Measurements from ENCODE around the gene OR6C65.

Gene OR6C65

DNA sequence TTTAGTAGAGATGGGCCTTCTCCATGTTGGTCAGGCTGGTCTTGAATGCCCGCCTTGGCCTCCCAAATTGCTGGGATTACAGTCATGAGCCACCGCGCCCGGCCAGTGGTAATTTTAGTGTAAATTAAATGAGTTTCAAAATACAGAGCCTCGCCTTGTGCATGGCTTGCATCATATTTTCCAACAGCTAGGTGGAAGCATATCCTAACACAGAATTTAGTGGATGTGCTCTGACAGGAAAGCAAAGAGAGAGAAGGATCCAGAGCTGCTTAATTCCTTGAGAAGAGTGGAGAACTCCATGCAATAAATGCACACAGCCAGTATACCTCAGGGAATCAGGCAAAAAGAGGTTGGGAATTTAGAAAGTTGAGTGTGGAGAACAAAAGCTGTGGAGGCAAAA, 46.0 kb downstream of the OR6C65 start:
- Histone ChIP-seq H2BK120ac (ENCODE audit: low read depth, low read length) (no peak overlapping the region), H4K5ac (ENCODE audit: low read length) (no peak overlapping the region), H3K36me3 (ENCODE audit: control insufficient read depth, insufficient read depth, low read length) (no peaks in the 10 kb centered on the region), H2BK5ac (ENCODE audit: low read length) (no peak overlapping the region), H4K8ac (ENCODE audit: low read depth, low read length) (no peak overlapping the region), H3K79me2 (ENCODE audit: control insufficient read depth, insufficient read depth, low read length) (no peaks in the 10 kb centered on the region), H3K23ac (ENCODE audit: low read length) (no peak overlapping the region), H3K4me3 (ENCODE audit: low read length) (no peak overlapping the region), H3K18ac (ENCODE audit: low read length) (no peak overlapping the region), H2AK5ac (ENCODE audit: low read length) (no peak overlapping the region), H3K9ac (ENCODE audit: low read length) (no peak overlapping the region), H3K27ac (ENCODE audit: low read depth, low read length) (no peak overlapping the region), H3K4me1 (ENCODE audit: control insufficient read depth, low read depth, low read length) (no peaks in the 10 kb centered on the region), H3K27me3 (ENCODE audit: insufficient read depth, low read length, poor library complexity) (no peaks in the 10 kb centered on the region), H3K79me1 (ENCODE audit: low read length) (no peaks in the 10 kb centered on the region), H2BK15ac (replicated peaks; ENCODE audit: low read depth) (no peak overlapping the region), H3K4ac (ENCODE audit: low read depth, low read length) (no peak overlapping the region), H3K56ac (ENCODE audit: low read length) (no peak overlapping the region), H3K4me2 (ENCODE audit: low read length) (no peak overlapping the region)
- DNase-seq = peak; percentile 11
- WGBS (ENCODE audit: extremely low coverage, insufficient coverage, low lambda C conversion rate) = no CpG with 5 or more reads among the region's 5 CpGs

DNA sequence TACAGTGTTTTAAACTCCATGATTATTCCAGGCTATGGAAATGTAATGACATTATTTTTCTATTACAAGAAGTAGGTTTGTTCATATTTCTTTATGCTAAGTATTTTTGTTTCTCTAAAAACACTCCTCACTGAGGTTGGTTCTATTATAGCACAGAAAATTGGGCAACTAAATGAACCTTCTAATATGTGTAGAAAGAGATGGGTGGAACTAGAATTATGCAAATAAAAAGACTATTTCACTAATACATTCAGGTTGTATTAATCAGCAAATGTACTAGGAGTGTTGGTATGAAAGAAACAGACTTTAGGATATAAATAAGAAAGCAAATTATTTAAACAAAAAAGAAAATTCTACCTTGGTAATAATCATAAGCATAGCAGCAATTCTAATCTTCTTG, 48.5 kb downstream of the OR6C65 start:
- no peak for DNase-seq
- Histone ChIP-seq H3K9ac (ENCODE audit: low read length) (no peak overlapping the region), H3K79me1 (ENCODE audit: low read length) (no peaks in the 10 kb centered on the region), H3K4me3 (ENCODE audit: low read length) (no peak overlapping the region), H2BK15ac (replicated peaks; ENCODE audit: low read depth) (no peak overlapping the region), H3K23ac (ENCODE audit: low read length) (no peak overlapping the region), H3K56ac (ENCODE audit: low read length) (no peak overlapping the region), H3K4ac (ENCODE audit: low read depth, low read length) (no peak overlapping the region), H4K5ac (ENCODE audit: low read length) (no peak overlapping the region), H4K8ac (ENCODE audit: low read depth, low read length) (no peak overlapping the region), H3K36me3 (ENCODE audit: control insufficient read depth, insufficient read depth, low read length) (no peaks in the 10 kb centered on the region), H3K79me2 (ENCODE audit: control insufficient read depth, insufficient read depth, low read length) (no peaks in the 10 kb centered on the region), H3K18ac (ENCODE audit: low read length) (no peak overlapping the region), H3K27ac (ENCODE audit: low read depth, low read length) (no peak overlapping the region), H2AK5ac (ENCODE audit: low read length) (no peak overlapping the region), H3K4me1 (ENCODE audit: control insufficient read depth, low read depth, low read length) (no peaks in the 10 kb centered on the region), H3K4me2 (ENCODE audit: low read length) (no peak overlapping the region), H2BK5ac (ENCODE audit: low read length) (no peak overlapping the region), H3K27me3 (ENCODE audit: insufficient read depth, low read length, poor library complexity) (no peaks in the 10 kb centered on the region), H2BK120ac (ENCODE audit: low read depth, low read length) (no peak overlapping the region)

Measured in mesendoderm (in vitro differentiated cells).